NCI-H460 (cell line): ENCODE results near the gene NLGN1. TPM values are rescaled to one million over a fixed set of nuclear protein-coding genes. Genes with fewer than 3 reads are reported as not detected.

ENCODE experiments used
- DNase-seq: peaks from one replicate; pipeline ENCODE4 v3.0.0-alpha.2; 2016; ENCODE audit warnings: low read depth; ENCODE audit errors: extremely low read depth
- total RNA-seq: library from RNA; depleted of rRNA; stranded (reverse); fragments of >200 nt; shearing (Covaris generic); gene quantifications from 2 replicates; pipeline ENCODE4 v1.2.3, GENCODE V29; 2014

The NLGN1 gene
- total RNA-seq, 1 experiment from 2014 or later: 10.7 TPM

GRCh38 chr3:174122411-174122810, 724.9 kb downstream of the NLGN1 start:
- no peak for DNase-seq

- DNase-seq: peak; percentile 30
Observed at GRCh38 chr3:174125267-174125824, 727.8 kb downstream of the NLGN1 start.

- DNase-seq: no peak
Observed at GRCh38 chr3:174126990-174127758, 729.6 kb downstream of the NLGN1 start.

- DNase-seq: no peak
Observed at GRCh38 chr3:174132006-174132405, 734.5 kb downstream of the NLGN1 start.

GRCh38 chr3:174132421-174133042, 735.0 kb downstream of the NLGN1 start:
- no peak for DNase-seq

GRCh38 chr3:174146008-174146407, 748.5 kb downstream of the NLGN1 start:
- DNase-seq: no peak

GRCh38 chr3:174147798-174148197, 750.3 kb downstream of the NLGN1 start:
- DNase-seq: no peak

GRCh38 chr3:174153871-174154270, 756.3 kb downstream of the NLGN1 start:
- no peak for DNase-seq

- DNase-seq: no peak
Observed at GRCh38 chr3:174156200-174156599, 758.7 kb downstream of the NLGN1 start.

GRCh38 chr3:174158674-174159073, 761.1 kb downstream of the NLGN1 start:
- DNase-seq: no peak

GRCh38 chr3:174159604-174160003, 762.1 kb downstream of the NLGN1 start:
- DNase-seq: no peak

- no peak for DNase-seq
Observed at GRCh38 chr3:174162550-174162949, 765.0 kb downstream of the NLGN1 start.

- DNase-seq: no peak
Observed at GRCh38 chr3:174168026-174168425, 770.5 kb downstream of the NLGN1 start.

GRCh38 chr3:174168538-174169254, 771.2 kb downstream of the NLGN1 start:
- DNase-seq: no peak

GRCh38 chr3:174169736-174170135, 772.2 kb downstream of the NLGN1 start:
- no peak for DNase-seq

- DNase-seq: no peak
Observed at GRCh38 chr3:174170248-174170647, 772.7 kb downstream of the NLGN1 start.

- DNase-seq: no peak
Observed at GRCh38 chr3:174186377-174186989, 788.9 kb downstream of the NLGN1 start.

GRCh38 chr3:174191380-174191779, 793.8 kb downstream of the NLGN1 start:
- no peak for DNase-seq

GRCh38 chr3:174191895-174192294, 794.4 kb downstream of the NLGN1 start:
- no peak for DNase-seq

- no peak for DNase-seq
Observed at GRCh38 chr3:174192471-174192870, 794.9 kb downstream of the NLGN1 start.

GRCh38 chr3:174193604-174194003, 796.1 kb downstream of the NLGN1 start:
- no peak for DNase-seq
